ENCODE data around the gene TJP2. TPM values are rescaled to one million over a fixed set of nuclear protein-coding genes. Genes with fewer than 3 reads are reported as not detected.

Gene TJP2
- total RNA-seq, 1 donor from 2014 or later: 6.0 TPM

GRCh38 chr9:69246629-69247028, 72.6 kb downstream of the TJP2 start:
- Mint-ChIP-seq H3K27me3 (ENCODE audit: unreplicated experiment) (no peaks in the 10 kb centered on the region), H3K4me3 (ENCODE audit: unreplicated experiment) (no peak overlapping the region), H3K36me3 (ENCODE audit: unreplicated experiment) (peaks cover 5% of the 10 kb centered on the region), H3K4me1 (ENCODE audit: low read depth, unreplicated experiment) (no peaks in the 10 kb centered on the region), H3K9me3 (ENCODE audit: unreplicated experiment) (no peaks in the 10 kb centered on the region), H3K27ac (ENCODE audit: unreplicated experiment) (no peak overlapping the region)
- no peak for DNase-seq
- TF ChIP-seq CTCF (IDR thresholded peaks at IDR 0.05; ENCODE audit: partially characterized antibody, unreplicated experiment): no peak

- no peak for DNase-seq
- Mint-ChIP-seq H3K4me3 (ENCODE audit: unreplicated experiment) (no peak overlapping the region), H3K27ac (ENCODE audit: unreplicated experiment) (no peak overlapping the region), H3K36me3 (ENCODE audit: unreplicated experiment) (peaks cover 5% of the 10 kb centered on the region), H3K9me3 (ENCODE audit: unreplicated experiment) (no peaks in the 10 kb centered on the region), H3K4me1 (ENCODE audit: low read depth, unreplicated experiment) (no peaks in the 10 kb centered on the region), H3K27me3 (ENCODE audit: unreplicated experiment) (no peaks in the 10 kb centered on the region)
- TF ChIP-seq CTCF (IDR thresholded peaks at IDR 0.05; ENCODE audit: partially characterized antibody, unreplicated experiment): no peak
Observed at GRCh38 chr9:69248005-69248404, 73.9 kb downstream of the TJP2 start.

DNA sequence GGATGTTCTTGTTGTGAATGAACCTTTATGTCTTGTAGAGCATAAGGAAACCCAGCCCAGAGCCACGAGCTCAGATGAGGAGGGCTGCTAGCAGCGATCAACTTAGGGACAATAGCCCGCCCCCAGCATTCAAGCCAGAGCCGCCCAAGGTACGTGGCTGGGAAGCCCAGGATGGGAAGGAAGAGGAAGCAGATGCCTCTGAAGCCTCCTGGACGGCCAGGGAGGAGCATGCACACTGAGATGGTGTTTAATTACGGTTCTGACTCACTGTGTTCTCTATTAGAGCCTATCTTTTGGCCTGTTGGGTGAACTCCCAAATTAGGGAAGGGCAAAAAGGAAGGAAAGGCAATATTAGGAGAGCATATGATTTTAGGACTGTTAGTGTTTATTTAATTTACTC, 75.3 kb downstream of the TJP2 start:
- Mint-ChIP-seq H3K27me3 (ENCODE audit: unreplicated experiment) (no peaks in the 10 kb centered on the region), H3K27ac (ENCODE audit: unreplicated experiment) (no peak overlapping the region), H3K36me3 (ENCODE audit: unreplicated experiment) (peaks cover 5% of the 10 kb centered on the region), H3K9me3 (ENCODE audit: unreplicated experiment) (no peaks in the 10 kb centered on the region), H3K4me1 (ENCODE audit: low read depth, unreplicated experiment) (no peaks in the 10 kb centered on the region), H3K4me3 (ENCODE audit: unreplicated experiment) (no peak overlapping the region)
- no peak for TF ChIP-seq CTCF (IDR thresholded peaks at IDR 0.05; ENCODE audit: partially characterized antibody, unreplicated experiment)
- DNase-seq: no peak

- Mint-ChIP-seq H3K27me3 (ENCODE audit: unreplicated experiment) (no peaks in the 10 kb centered on the region), H3K36me3 (ENCODE audit: unreplicated experiment) (peaks cover 5% of the 10 kb centered on the region), H3K9me3 (ENCODE audit: unreplicated experiment) (no peaks in the 10 kb centered on the region), H3K4me1 (ENCODE audit: low read depth, unreplicated experiment) (no peaks in the 10 kb centered on the region), H3K4me3 (ENCODE audit: unreplicated experiment) (no peak overlapping the region), H3K27ac (ENCODE audit: unreplicated experiment) (no peak overlapping the region)
- DNase-seq: no peak
- TF ChIP-seq CTCF (IDR thresholded peaks at IDR 0.05; ENCODE audit: partially characterized antibody, unreplicated experiment): no peak
Observed at GRCh38 chr9:69250681-69251080, 76.6 kb downstream of the TJP2 start.

- H3K9me3 Mint-ChIP-seq (ENCODE audit: unreplicated experiment): no peaks in the 10 kb centered on the region
- H3K4me3 Mint-ChIP-seq (ENCODE audit: unreplicated experiment): no peak overlapping the region
- no peak for DNase-seq
- no peaks in the 10 kb centered on the region for H3K4me1 Mint-ChIP-seq (ENCODE audit: low read depth, unreplicated experiment)
- TF ChIP-seq CTCF (IDR thresholded peaks at IDR 0.05; ENCODE audit: partially characterized antibody, unreplicated experiment): no peak
- no peaks in the 10 kb centered on the region for H3K36me3 Mint-ChIP-seq (ENCODE audit: unreplicated experiment)
- H3K27ac Mint-ChIP-seq (ENCODE audit: unreplicated experiment): no peak overlapping the region
- no peaks in the 10 kb centered on the region for H3K27me3 Mint-ChIP-seq (ENCODE audit: unreplicated experiment)
Observed at GRCh38 chr9:69252436-69252835, 78.4 kb downstream of the TJP2 start.
